ENCODE measurements around the gene AP2B1. TPM values are rescaled to one million over a fixed set of nuclear protein-coding genes. Genes with fewer than 3 reads are reported as not detected.

The AP2B1 gene
- total RNA-seq, 1 experiment from 2014 or later: 70.2 TPM

- Histone ChIP-seq H3K9me2 (replicated peaks; ENCODE audit: low read length) (no peaks in the 10 kb centered on the region), H3K4me1 (ENCODE audit: insufficient read depth, low read length) (no peaks in the 10 kb centered on the region), H3F3A (ENCODE audit: low read length, unreplicated experiment) (no peaks in the 10 kb centered on the region), H3K4me3 (ENCODE audit: low read length) (no peak overlapping the region), H3K27me3 (ENCODE audit: low read length) (no peaks in the 10 kb centered on the region), H3K36me3 (ENCODE audit: low read depth, low read length) (peaks cover 23% of the 10 kb centered on the region; the same call in 1 of the 2 replicates), H3K27ac (ENCODE audit: low read length) (no peak overlapping the region), H3K79me2 (ENCODE audit: low read length) (no peaks in the 10 kb centered on the region), H3K9me3 (ENCODE audit: low read length) (no peaks in the 10 kb centered on the region), H2AFZ (ENCODE audit: low read length) (no peak overlapping the region), H3K4me2 (ENCODE audit: low read length) (no peak overlapping the region), H4K20me1 (ENCODE audit: low read length) (no peaks in the 10 kb centered on the region), H3K9ac (ENCODE audit: low read length) (no peak overlapping the region)
- ATAC-seq: no peak
- no TSS peak for BruUV-seq (replicated peaks)
- TF ChIP-seq EZH2phosphoT487 (IDR thresholded peaks at IDR 0.05; ENCODE audit: borderline replicate concordance, low read length): no peak
- no peak for TF ChIP-seq EZH2 (IDR thresholded peaks at IDR 0.05; ENCODE audit: low read length, unreplicated experiment)
- TF ChIP-seq CTCF (conservative IDR thresholded peaks at IDR 0.05; ENCODE audit: low read depth, low read length): no peak
- intact Hi-C loops (cut with micrococcal nuclease): no loop called here
- ChIA-PET CTCF (no interaction called here), POLR2A (ENCODE audit: unreplicated experiment) (no interaction called here)
- no peak for DNase-seq
These were observed 106.5 kb downstream of the AP2B1 start for GRCh38 chr17:35693662-35694061.

- no peaks in the 10 kb centered on the region for H3K9me3 ChIP-seq (ENCODE audit: low read length)
- no peak overlapping the region for H3K4me2 ChIP-seq (ENCODE audit: low read length)
- no peak overlapping the region for H2AFZ ChIP-seq (ENCODE audit: low read length)
- POLR2A ChIA-PET (ENCODE audit: unreplicated experiment): no interaction called here
- H3K9me2 ChIP-seq (replicated peaks; ENCODE audit: low read length): no peaks in the 10 kb centered on the region
- no peaks in the 10 kb centered on the region for H3F3A ChIP-seq (ENCODE audit: low read length, unreplicated experiment)
- H3K36me3 ChIP-seq (ENCODE audit: low read depth, low read length): peaks cover 17% of the 10 kb centered on the region; the same call in 1 of the 2 replicates
- CTCF ChIA-PET: no interaction called here
- H3K4me1 ChIP-seq (ENCODE audit: insufficient read depth, low read length): no peaks in the 10 kb centered on the region
- no TSS peak for BruUV-seq (replicated peaks)
- no peak for DNase-seq
- no peak for ATAC-seq
- no peak overlapping the region for H3K9ac ChIP-seq (ENCODE audit: low read length)
- H4K20me1 ChIP-seq (ENCODE audit: low read length): no peaks in the 10 kb centered on the region
- intact Hi-C loops (cut with micrococcal nuclease): no loop called here
- no peak overlapping the region for H3K27ac ChIP-seq (ENCODE audit: low read length)
- TF ChIP-seq EZH2 (IDR thresholded peaks at IDR 0.05; ENCODE audit: low read length, unreplicated experiment) (no peak), EZH2phosphoT487 (IDR thresholded peaks at IDR 0.05; ENCODE audit: borderline replicate concordance, low read length) (no peak), CTCF (conservative IDR thresholded peaks at IDR 0.05; ENCODE audit: low read depth, low read length) (no peak)
- H3K4me3 ChIP-seq (ENCODE audit: low read length): no peak overlapping the region
- no peaks in the 10 kb centered on the region for H3K79me2 ChIP-seq (ENCODE audit: low read length)
- no peaks in the 10 kb centered on the region for H3K27me3 ChIP-seq (ENCODE audit: low read length)
These were observed 107.8 kb downstream of the AP2B1 start for GRCh38 chr17:35694906-35695305.

GRCh38 chr17:35695613-35696012 lies 108.5 kb downstream of the AP2B1 start:
- ChIA-PET CTCF (no interaction called here), POLR2A (ENCODE audit: unreplicated experiment) (no interaction called here)
- Histone ChIP-seq H3K79me2 (ENCODE audit: low read length) (no peaks in the 10 kb centered on the region), H3K4me1 (ENCODE audit: insufficient read depth, low read length) (no peaks in the 10 kb centered on the region), H3K9me2 (replicated peaks; ENCODE audit: low read length) (no peaks in the 10 kb centered on the region), H3K9ac (ENCODE audit: low read length) (no peak overlapping the region), H3K27me3 (ENCODE audit: low read length) (no peaks in the 10 kb centered on the region), H3K4me3 (ENCODE audit: low read length) (no peak overlapping the region), H3K36me3 (ENCODE audit: low read depth, low read length) (peaks cover 16% of the 10 kb centered on the region; the same call in 1 of the 2 replicates), H2AFZ (ENCODE audit: low read length) (no peak overlapping the region), H3K9me3 (ENCODE audit: low read length) (no peaks in the 10 kb centered on the region), H3K4me2 (ENCODE audit: low read length) (no peak overlapping the region), H4K20me1 (ENCODE audit: low read length) (no peaks in the 10 kb centered on the region), H3F3A (ENCODE audit: low read length, unreplicated experiment) (no peaks in the 10 kb centered on the region), H3K27ac (ENCODE audit: low read length) (no peak overlapping the region)
- DNase-seq (no peak), ATAC-seq (no peak)
- TF ChIP-seq EZH2 (IDR thresholded peaks at IDR 0.05; ENCODE audit: low read length, unreplicated experiment): no peak
- no peak for TF ChIP-seq EZH2phosphoT487 (IDR thresholded peaks at IDR 0.05; ENCODE audit: borderline replicate concordance, low read length)
- TF ChIP-seq CTCF (conservative IDR thresholded peaks at IDR 0.05; ENCODE audit: low read depth, low read length): no peak
- intact Hi-C loops (cut with micrococcal nuclease): no loop called here
- no TSS peak for BruUV-seq (replicated peaks)

All from PC-3 (cell line).